NCI-H1105 treated with DMSO at 0.1 percent for 48 hours (cell line): ENCODE data around the gene MLF2.

Source experiments
- DNase-seq: peaks from one replicate; lab custom pipeline; 2025; lab: John Stamatoyannopoulos, UW

Gene MLF2

DNA sequence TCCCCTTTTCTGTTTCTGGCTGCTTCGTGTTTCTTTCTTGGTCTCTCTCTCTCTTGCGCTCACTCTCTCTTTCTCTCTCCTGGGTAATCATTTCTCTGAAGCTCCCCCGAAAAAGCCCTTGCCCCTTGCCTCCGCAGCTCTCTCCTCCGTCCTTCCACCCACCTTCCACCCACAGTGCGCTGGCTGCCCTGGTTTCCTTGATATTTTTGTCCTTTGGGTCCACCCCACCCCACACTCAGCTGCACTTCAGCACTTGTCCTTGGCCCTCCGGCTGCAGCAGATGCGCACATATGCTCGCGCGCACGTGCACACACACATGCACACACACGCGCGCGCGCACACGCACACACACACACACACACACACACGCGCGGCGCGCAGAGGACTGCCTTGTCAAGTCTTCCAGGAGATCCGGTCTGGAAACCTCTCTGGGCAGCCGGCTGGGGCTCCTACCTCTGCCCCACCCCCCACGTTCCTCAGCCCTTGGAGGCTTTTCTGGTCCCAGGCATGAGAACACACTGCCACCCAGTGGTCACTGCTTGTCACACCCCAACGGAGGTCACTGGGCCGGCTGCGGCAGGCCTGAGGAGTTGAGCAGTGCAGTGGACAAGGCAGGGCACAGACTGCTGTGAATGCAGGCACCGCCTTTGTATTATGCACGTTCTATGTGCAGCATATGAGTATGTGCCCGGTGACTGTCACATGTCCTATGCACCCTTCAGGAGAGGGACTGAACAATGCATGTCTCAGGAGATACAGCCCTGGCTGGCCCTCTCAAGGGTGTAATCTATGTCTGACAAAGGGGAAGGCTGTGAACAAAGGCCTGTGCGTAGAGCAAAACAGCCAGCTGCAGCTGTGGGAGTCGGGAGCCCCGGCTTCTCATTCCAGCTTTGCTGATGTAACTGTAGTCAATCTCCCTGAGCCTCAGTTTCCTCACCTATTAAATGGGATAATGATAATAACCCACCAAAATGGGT lies 25.9 kb upstream of the MLF2 start:
- DNase-seq, result peak; percentile 92

DNA sequence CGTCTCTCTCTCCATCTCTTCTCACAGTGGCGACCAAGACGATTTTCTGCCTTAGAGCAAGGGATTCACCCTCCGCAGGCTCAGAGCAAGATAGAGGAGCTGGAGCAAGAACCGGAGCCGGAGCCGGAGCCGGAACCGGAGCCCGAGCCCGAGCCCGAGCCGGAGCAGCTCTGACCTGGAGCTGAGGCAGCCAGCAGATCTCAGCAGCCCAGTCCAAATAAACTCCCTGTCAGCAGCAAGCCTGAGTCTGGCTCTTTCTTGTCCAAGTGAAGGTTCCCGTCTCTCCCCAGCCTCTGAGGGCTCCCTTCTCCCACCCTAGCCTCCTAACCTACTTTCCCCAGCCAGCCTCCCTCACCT lies 25.3 kb upstream of the MLF2 start:
- peak; percentile 24 for DNase-seq

DNA sequence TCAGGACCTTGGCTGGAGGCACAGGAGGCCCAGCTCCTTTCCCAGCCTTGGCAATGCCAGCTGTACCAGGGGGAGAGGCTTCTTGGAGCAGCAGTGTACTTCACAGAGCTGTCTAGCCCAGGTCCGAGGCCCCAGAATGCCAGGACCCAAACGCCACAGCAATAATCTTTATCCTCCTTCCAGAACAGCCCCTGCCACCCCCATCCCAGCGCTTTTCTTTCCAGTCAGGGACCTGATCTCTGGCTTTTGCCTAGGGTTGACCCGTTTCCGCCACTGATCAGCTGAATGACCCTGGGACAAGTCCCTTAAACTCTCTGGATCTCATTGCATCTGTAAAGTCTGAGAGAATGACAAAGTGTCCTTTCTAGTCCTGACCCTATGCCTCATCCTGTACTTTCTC lies 24.4 kb upstream of the MLF2 start:
- no peak for DNase-seq

DNA sequence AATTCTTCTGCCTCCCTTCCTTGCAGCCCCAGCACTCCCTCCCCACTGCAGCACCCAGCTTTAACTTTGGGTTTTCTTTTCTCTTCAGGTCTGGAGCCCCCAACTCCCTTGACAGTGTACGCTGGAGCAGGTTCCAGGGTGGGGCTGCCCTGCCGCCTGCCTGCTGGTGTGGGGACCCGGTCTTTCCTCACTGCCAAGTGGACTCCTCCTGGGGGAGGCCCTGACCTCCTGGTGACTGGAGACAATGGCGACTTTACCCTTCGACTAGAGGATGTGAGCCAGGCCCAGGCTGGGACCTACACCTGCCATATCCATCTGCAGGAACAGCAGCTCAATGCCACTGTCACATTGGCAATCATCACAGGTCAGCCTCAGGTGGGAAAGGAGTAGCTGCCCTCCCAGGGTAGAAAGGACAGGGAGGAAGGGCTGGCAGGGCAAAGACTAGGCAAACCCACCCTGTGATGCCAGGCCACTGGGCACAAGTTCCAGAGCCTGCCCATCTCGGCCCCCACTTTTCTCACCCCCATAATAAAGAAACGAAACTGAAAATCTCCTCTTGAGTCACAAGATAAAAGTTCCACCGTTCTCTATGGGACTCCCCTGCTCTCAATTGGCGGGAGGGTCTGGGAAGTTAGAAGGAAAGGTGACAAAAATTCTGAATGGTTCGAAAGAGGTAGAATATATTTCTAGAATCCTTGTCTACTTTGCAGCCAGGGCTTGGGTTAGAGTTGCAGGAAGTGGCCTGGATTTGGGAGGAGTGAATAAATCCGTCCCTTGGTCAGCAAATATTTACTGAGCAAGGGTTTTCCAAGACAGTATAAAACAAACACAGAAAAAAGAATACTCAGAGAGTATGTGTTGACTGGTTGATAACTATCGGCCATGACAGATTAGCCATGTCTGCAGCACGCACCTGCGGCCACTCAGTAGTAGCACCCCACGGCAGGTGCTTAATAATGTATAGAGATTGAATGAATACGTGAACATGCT lies 22.5 kb upstream of the MLF2 start:
- DNase-seq, result no peak

DNA sequence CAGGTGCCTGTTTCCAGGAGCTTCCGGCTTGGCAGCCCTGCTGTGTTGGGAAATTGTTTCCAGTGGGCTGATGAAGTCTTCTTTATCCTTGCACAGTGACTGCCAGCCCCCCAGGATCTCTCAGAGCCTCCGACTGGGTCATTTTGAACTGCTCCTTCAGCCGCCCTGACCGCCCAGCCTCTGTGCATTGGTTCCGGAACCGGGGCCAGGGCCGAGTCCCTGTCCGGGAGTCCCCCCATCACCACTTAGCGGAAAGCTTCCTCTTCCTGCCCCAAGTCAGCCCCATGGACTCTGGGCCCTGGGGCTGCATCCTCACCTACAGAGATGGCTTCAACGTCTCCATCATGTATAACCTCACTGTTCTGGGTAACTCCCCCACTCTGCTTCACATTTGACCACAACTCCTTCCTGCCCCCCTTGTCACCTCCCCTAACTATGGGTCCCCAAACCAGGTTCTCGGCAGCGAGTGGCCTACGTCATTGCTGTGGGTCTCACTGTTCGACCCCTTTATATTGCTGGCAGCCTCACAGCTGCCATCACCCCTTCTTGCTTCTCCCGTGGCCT lies 21.6 kb upstream of the MLF2 start:
- no peak for DNase-seq

DNA sequence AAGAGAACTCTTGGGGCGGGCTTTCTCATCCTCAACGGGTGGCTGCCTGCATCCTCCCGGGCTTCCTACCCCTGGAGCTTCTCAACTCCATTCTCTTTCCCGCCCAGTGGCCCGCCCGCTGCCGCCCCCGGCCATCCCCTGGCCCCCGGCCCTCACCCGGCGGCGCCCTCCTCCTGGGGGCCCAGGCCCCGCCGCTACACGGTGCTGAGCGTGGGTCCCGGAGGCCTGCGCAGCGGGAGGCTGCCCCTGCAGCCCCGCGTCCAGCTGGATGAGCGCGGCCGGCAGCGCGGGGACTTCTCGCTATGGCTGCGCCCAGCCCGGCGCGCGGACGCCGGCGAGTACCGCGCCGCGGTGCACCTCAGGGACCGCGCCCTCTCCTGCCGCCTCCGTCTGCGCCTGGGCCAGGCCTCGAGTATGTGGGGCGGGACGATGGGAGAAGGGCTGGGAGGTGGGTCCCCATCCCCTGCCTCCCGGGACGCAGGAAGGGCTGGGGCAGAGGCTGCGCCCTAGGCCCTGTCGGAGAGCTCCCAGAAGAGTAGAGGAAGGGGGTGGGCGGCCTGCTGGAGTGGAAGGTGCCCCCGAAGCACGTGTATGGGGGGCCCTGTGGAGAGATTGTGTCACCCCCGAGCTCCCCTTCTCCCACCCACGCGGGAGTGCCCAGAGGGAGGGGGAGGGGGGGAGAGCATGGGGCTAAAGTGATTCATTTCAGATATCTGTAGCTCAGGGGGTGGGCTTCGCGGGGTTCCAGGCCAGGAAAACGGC lies 20.8 kb upstream of the MLF2 start:
- no peak for DNase-seq

DNA sequence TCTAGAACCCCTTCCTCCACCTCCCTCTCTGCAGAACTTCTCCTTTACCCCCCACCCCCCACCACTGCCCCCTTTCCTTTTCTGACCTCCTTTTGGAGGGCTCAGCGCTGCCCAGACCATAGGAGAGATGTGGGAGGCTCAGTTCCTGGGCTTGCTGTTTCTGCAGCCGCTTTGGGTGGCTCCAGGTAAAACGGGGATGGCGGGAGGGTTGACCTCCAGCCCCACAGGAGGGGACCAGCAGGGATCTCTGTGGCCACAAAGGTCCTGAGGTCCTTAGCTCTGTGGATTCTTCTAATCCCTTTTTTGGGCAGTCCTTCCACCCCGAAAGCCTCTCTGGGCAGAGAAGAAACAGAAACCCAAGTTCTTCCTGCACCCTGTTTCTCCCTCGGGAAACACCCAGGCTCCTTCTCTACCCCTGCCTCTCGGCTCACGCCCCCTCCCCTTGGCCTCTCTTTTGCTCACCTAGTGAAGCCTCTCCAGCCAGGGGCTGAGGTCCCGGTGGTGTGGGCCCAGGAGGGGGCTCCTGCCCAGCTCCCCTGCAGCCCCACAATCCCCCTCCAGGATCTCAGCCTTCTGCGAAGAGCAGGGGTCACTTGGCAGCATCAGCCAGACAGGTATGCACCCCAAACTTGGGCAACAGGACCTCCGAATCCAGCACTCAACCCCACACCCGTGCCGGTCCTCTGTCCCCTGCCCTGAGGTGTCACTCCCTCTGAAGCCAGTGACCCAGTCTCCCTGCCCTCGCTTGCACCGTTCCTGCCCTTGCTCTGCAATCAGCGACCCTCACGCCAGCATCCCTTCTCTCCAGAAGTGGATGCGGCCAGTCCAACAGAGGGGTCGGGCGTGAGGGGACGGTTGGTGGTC lies 20.0 kb upstream of the MLF2 start:
- no peak for DNase-seq

DNA sequence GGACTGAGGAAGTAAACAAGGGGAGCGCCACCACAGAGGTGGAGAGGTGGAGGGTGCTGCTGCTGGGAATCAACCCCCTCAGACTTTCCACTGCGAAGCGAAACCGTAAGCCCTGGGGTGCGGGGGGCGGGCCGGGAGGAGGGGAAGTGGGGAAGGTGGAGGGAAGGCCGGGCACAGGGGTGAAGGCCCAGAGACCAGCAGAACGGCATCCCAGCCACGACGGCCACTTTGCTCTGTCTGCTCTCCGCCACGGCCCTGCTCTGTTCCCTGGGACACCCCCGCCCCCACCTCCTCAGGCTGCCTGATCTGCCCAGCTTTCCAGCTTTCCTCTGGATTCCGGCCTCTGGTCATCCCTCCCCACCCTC lies 19.4 kb upstream of the MLF2 start, which contains the start of gene LAG3:
TSS of gene LAG3 (plus strand) at position 190 of the 365 bp plus-strand sequence. CDS start 333 bp downstream, outside the sequence.
- no peak for DNase-seq

DNA sequence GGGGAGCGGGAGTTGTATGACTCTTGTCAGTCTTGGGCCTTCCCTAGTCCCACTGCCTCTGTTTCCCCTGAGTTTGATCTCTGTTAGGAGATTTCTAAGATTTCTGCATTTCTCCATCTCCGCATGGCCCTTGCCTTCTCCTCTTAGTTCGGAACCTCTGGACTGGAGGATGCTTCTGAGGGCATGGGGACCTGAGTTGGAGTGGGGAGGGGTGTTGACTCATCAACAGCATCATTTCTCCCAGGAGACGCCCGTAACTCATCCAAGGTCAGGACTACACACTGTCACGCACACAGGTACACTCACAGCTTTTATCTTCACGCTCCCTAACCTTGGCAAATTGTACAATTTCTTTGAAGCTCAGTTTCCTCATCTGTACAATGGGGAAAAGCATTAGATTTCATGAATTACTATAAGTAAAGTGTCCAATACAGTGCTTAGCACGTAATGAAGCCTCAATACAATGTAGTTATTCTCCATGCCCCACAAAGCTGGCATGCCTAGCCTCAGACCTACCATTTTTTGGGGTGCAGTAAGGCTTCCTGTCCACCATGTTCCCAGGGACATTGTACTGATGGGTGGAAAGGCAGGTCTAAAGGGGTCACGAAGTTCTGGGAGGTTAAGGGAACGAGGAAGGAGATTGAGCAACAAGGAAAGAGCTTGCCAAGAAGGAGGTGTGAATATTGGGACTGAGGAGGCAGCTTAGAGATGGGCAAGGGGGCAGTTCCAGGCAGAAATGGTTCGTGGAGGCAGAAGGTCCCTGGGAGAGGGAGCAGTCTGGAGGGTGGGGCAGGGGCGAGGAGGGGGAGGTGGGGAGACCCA lies 18.8 kb upstream of the MLF2 start:
- DNase-seq, result no peak

DNA sequence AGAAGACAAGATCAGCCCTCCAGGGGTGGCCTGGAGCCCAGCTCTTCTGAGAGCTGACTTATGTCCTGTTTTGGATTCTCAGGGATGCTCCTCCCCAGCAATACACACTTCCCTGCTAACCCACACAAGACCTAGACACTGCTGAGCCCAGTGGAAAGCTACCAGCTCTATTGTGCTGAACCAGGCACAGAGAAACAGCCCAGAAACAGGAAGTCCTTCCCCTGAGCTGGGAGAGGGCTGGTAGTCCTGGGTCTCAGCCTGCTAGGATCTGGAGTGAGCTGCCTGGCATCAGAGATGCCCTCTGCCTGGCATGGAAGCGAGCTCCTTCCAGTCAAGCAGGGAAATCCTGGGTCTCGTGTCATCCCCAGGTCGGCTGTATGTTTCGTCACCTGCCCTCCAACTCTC lies 18.2 kb upstream of the MLF2 start:
- no peak for DNase-seq

DNA sequence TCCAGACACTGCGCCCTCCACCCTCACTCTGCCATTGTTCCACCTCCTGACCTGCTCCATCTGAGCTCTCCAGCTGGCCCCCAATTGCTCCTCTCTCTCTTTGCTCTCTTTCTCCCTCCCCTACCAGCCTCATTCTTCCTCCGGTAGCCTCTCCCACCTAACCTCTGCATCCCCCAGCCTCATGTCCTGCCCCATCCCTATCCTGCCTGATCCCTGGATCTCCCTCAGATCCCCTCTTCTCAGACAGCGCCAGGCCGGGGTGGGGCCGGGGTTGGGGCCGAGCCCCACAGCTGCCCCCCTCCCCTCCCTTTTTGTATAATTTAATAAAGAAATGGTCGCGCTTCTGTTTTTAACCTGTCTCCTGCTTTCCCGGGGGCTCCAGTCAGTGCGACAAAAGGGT lies 17.7 kb upstream of the MLF2 start:
- no peak for DNase-seq

DNA sequence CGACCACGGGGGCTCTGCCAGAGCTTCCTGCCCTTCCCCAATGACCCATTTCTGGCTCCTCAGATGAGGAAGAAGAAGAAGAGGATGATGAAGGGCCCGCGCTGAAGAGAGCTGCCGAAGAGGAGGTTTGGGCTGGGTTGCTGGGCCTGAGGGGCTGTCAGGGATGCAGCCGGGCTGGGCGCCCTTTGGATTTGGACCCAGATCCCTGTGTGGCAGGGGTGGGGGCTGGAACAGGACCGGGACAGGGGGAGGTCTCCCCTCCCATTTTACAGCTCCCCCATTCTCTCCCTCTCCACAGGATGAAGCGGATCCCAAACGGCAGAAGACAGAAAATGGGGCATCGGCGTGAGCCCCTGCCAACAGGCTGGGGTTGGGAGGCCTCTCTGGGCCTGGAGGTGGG lies 17.2 kb upstream of the MLF2 start:
- DNase-seq, result no peak

DNA sequence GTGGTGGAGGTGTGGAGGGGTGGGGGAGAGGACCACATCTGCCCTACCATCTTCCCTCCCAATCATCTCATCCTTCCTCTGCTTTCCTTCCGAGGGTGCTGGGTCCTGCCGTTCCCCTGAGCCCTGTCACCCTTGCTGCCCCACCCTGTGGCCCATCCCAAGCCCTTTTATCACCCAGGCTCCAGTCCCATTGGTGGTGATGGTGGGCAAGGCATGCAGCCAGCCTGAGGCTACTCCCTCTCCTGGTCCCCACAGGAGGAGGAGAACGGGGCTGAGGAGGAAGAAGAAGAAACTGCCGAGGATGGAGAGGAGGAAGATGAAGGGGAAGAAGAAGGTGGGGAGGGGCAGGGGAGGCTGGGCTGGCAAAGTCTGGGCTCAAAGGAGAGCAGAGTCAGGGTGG lies 16.7 kb upstream of the MLF2 start:
- DNase-seq, result no peak

DNA sequence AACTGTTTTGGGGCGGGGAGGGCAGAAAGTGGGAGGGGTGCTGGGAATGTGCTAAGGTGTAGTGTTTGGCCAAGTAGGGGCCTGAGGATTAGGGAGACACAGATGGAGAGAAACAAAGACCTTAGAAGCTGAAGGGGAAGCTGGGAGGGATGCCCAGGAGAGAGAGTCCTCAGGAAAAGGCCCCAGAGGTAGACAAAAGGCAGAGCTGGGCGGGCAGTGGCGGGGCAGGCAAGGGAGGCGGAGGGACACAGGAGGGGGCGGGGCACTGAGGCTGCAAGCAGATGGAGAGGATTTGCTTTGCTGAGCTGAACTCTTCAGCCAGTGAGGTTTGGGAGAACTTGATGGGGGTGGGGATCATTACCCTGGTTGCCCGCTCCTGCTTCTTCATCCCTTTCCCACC lies 16.0 kb upstream of the MLF2 start:
- DNase-seq, result no peak

DNA sequence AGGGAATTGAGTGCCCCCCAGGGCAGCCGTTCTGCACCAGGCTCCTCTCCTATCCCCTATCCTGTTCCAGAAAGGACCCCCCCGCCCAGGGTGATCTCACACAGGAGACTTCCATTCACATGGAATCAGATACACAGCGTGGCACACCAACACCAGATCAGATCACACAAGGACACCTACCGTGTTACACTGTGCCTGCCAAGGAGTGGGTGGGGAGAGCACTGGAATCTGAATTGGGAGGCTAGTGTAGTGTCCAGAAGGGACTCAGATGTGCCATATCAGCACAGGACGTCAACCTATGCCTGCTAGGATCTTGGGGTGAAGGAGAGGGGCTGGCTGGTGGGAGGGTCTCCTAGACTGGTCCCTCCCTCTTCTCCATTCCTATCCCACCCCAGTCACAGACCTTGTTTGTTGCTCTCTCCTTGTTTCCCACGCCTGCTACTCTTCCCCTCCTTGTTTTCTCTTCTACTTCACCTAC lies 15.5 kb upstream of the MLF2 start:
- DNase-seq, result no peak

DNA sequence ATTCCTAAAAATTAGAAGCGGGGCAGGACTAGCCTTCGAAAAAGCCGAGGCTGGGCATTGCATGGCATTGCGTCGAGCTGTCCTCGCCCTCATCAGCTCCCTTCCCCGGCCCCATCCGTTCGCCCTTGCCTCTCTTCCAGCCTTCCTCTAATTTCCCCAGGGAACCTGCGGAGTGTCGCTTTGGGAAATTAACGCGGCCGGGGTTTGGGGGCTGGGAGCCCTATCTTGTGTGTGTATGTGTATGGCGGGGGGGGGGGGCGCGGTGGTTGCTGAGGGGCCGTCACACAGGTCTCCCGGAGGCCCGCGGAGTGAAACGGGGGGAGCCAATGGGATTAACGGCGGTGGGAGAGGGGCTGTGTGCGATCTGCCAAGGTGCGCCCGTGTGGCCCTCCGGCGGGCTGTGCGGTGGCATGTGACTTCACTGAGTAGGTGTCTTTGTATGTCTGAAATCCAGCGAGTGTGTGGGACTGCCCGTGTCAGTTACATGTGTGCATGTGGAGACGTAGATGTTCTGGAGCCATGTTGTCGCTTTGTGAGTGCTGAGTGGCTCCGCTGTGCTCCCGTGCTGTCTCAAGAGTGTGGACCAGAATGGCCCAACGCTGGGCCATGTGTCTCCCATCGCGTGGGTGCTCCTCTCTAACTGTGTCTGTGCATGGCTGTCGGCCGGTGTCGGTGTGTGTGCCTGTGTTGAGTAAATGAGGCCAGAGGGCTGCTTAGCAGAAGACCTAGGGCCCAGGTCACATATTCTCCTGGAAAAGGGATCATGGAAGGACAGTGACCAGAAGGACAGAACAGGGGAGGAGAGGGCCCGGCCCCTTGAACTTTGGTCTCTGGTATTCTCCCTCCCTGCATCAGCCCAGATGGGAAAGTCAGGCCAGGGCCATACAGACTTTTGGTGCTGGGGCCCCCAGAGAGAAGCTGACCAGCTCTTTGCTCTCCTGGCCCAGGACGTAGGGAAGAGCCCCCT lies 14.7 kb upstream of the MLF2 start:
- no peak for DNase-seq

DNA sequence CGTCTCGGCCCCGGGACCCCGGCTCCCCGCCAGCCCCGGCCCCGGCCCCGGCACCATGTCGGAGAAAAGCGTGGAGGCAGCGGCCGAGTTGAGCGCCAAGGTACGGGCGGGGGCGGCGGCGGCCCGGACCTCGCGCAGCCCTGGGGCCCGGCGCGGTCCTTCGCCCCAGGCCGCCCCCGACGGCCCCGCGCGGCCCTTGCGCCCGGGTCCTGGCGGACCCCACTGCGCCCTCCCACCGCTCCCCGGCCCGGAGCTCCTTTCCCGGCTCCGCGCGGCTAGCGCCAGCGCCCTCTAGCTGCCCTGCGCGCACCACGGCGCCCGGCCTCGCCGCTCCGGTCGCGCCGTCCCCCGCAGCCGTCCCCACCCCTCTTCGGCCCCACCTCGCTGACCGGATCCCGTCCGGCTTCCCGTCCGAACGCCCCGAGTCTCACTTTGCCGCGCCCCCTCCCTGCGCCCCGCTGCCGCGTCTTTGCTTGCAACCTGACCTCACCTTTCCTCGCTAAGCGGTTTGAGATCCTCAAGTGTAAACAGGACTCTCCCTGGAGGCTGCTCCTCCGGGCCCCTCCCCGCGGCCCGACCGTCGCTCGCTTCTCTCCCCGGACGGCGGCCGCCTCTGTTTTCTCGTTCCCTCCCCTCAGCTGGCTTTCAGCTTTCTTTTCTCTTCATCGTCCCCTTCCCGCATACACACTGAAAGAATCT lies 13.9 kb upstream of the MLF2 start:
- peak; percentile 59 for DNase-seq
